ENCODE data around the gene AKT3. TPM values are rescaled to one million over a fixed set of nuclear protein-coding genes. Genes with fewer than 3 reads are reported as not detected.

AKT3 gene
- total RNA-seq, 1 experiment from 2014 or later, result 133 TPM

DNA sequence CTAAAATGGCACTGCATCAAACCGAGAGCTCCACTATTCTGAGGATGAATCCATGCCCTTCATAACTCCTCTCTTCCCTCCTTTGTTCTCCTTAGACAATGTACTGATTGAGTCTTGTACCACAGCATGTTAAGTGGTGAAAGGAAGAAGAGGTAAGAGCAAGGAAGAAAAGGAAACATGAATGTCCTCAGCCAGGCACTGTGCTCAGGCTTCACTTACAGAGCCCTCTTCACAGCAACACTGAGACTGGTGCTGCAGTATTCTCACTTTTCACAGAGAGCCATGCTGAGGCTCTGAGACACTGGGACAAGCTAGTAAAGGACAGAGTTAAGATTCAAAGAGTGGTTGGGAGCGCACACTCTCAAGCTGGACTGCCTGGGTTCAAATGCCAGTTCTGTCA is 143.5 kb downstream of the AKT3 start:
- no peaks in the 10 kb centered on the region for H3K9me3 ChIP-seq (ENCODE audit: insufficient read depth, low read depth)
- no peak overlapping the region for H3K27ac ChIP-seq
- no TSS peak for BruUV-seq (replicated peaks)
- H3K36me3 ChIP-seq (ENCODE audit: low read depth), result no peaks in the 10 kb centered on the region
- no peaks in the 10 kb centered on the region for H3K4me1 ChIP-seq (replicated peaks; ENCODE audit: insufficient read depth)
- peaks cover 28% of the 10 kb centered on the region for H3K79me2 ChIP-seq (ENCODE audit: low read depth)
- H4K20me1 ChIP-seq (ENCODE audit: insufficient read depth), result no peaks in the 10 kb centered on the region
- intact Hi-C loops (cut with micrococcal nuclease; ENCODE audit: unreplicated experiment), result loop anchor here (5.0 kb wide), 2 partner anchors 41 to 341 kb away; no protein-coding TSS in a partner anchor
- H3K9me2 ChIP-seq (ENCODE audit: insufficient read depth), result no peaks in the 10 kb centered on the region
- no peak for DNase-seq
- TF ChIP-seq, protein P1, sequence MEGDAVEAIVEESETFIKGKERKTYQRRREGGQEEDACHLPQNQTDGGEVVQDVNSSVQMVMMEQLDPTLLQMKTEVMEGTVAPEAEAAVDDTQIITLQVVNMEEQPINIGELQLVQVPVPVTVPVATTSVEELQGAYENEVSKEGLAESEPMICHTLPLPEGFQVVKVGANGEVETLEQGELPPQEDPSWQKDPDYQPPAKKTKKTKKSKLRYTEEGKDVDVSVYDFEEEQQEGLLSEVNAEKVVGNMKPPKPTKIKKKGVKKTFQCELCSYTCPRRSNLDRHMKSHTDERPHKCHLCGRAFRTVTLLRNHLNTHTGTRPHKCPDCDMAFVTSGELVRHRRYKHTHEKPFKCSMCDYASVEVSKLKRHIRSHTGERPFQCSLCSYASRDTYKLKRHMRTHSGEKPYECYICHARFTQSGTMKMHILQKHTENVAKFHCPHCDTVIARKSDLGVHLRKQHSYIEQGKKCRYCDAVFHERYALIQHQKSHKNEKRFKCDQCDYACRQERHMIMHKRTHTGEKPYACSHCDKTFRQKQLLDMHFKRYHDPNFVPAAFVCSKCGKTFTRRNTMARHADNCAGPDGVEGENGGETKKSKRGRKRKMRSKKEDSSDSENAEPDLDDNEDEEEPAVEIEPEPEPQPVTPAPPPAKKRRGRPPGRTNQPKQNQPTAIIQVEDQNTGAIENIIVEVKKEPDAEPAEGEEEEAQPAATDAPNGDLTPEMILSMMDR (conservative IDR thresholded peaks at IDR 0.05), result no peak
- no peak for TF ChIP-seq EZH2 (IDR thresholded peaks at IDR 0.05; ENCODE audit: low read depth)
- CTCF ChIA-PET, result no interaction called here
- H2AFZ ChIP-seq, result no peak overlapping the region
- H3K4me3 ChIP-seq, result no peak overlapping the region
- H3F3A ChIP-seq (ENCODE audit: insufficient read depth, low read depth), result peaks cover 11% of the 10 kb centered on the region
- no peak overlapping the region for H3K4me2 ChIP-seq
- POLR2A ChIA-PET (ENCODE audit: unreplicated experiment), result interaction anchor here (0.6 kb wide), 1 partner anchor 111 kb away, joined by 14 read pairs; no protein-coding TSS in a partner anchor
- H3K27me3 ChIP-seq (ENCODE audit: insufficient read depth, low read depth), result no peaks in the 10 kb centered on the region

DNA sequence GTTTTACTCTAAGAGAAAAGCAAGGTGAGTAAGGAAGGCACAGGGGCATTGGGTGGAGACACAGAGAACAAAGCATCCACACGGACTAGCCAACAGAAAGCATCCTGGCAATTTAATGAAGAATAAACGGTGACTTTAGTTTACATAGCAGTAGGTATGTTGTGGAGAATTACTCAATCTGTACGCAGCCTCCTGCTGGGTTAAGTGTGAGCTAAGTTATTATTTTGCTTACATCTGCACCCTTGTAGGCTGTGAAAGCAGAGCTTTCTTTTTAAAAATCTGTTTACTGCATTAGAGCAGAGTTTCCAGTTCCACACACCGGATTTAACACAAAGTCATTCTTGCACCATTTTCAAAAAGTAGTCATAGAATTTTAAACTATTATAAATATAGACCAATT is 144.5 kb downstream of the AKT3 start:
- Histone ChIP-seq H3K4me2 (no peak overlapping the region), H3F3A (ENCODE audit: insufficient read depth, low read depth) (peaks cover 8% of the 10 kb centered on the region; the same call in 1 of the 2 replicates), H3K9me2 (ENCODE audit: insufficient read depth) (no peaks in the 10 kb centered on the region), H3K27ac (no peak overlapping the region), H3K9me3 (ENCODE audit: insufficient read depth, low read depth) (no peaks in the 10 kb centered on the region), H3K79me2 (ENCODE audit: low read depth) (peaks cover 20% of the 10 kb centered on the region; the same call in 1 of the 2 replicates), H4K20me1 (ENCODE audit: insufficient read depth) (no peaks in the 10 kb centered on the region), H3K4me1 (replicated peaks; ENCODE audit: insufficient read depth) (no peaks in the 10 kb centered on the region), H3K36me3 (ENCODE audit: low read depth) (no peaks in the 10 kb centered on the region), H3K27me3 (ENCODE audit: insufficient read depth, low read depth) (no peaks in the 10 kb centered on the region), H2AFZ (no peak overlapping the region), H3K4me3 (no peak overlapping the region)
- intact Hi-C loops (cut with micrococcal nuclease; ENCODE audit: unreplicated experiment), result loop anchor here (5.0 kb wide), 2 partner anchors 42 to 342 kb away; no protein-coding TSS in a partner anchor
- BruUV-seq (replicated peaks), result no TSS peak
- DNase-seq, result no peak
- CTCF ChIA-PET, result no interaction called here
- POLR2A ChIA-PET (ENCODE audit: unreplicated experiment), result no interaction called here
- TF ChIP-seq, protein P1 (conservative IDR thresholded peaks at IDR 0.05), result no peak
- no peak for TF ChIP-seq EZH2 (IDR thresholded peaks at IDR 0.05; ENCODE audit: low read depth)

DNA sequence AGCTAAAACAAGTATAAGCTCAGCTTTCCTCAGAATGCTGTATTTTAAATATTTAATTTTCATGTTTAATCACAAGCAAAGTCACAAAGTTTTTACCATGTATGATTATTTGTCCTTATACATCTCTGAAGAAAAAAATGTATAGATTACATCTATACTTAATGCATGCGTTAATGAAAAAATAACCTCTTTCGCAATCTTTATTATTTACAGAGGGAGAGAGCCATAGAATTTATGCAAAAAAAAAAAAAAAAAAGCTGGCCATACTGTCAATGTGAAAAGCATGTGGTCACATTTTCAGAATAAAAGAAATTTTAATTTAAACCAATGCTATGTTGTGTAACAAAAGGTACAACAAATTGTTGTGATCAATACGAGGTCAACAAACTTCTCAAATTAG is 148.2 kb downstream of the AKT3 start:
- TF ChIP-seq, protein P1 (conservative IDR thresholded peaks at IDR 0.05), result no peak
- no peak for TF ChIP-seq EZH2 (IDR thresholded peaks at IDR 0.05; ENCODE audit: low read depth)
- intact Hi-C loops (cut with micrococcal nuclease; ENCODE audit: unreplicated experiment), result no loop called here
- Histone ChIP-seq H3K9me3 (ENCODE audit: insufficient read depth, low read depth) (no peaks in the 10 kb centered on the region), H3F3A (ENCODE audit: insufficient read depth, low read depth) (peaks cover 6% of the 10 kb centered on the region; the same call in 1 of the 2 replicates), H3K36me3 (ENCODE audit: low read depth) (no peaks in the 10 kb centered on the region), H3K27ac (no peak overlapping the region), H3K4me2 (no peak overlapping the region), H3K4me3 (no peak overlapping the region), H3K27me3 (ENCODE audit: insufficient read depth, low read depth) (no peaks in the 10 kb centered on the region), H4K20me1 (ENCODE audit: insufficient read depth) (no peaks in the 10 kb centered on the region), H3K4me1 (replicated peaks; ENCODE audit: insufficient read depth) (no peaks in the 10 kb centered on the region), H2AFZ (no peak overlapping the region), H3K79me2 (ENCODE audit: low read depth) (peaks cover 11% of the 10 kb centered on the region; the same call in 1 of the 2 replicates), H3K9me2 (ENCODE audit: insufficient read depth) (no peaks in the 10 kb centered on the region)
- BruUV-seq (replicated peaks), result no TSS peak
- ChIA-PET POLR2A (ENCODE audit: unreplicated experiment) (interaction anchor here (0.6 kb wide), 2 partner anchors 9 to 16 kb away, joined by 3 to 9 read pairs; no protein-coding TSS in a partner anchor), CTCF (no interaction called here)
- no peak for DNase-seq

Measured in PC-9 (cell line).